ENCODE results near the gene SCN7A. TPM values are rescaled to one million over a fixed set of nuclear protein-coding genes. Genes with fewer than 3 reads are reported as not detected.

SCN7A gene
- total and polyA plus RNA-seq, 8 donors: 21.9 to 112 (median 91.0) TPM

DNA sequence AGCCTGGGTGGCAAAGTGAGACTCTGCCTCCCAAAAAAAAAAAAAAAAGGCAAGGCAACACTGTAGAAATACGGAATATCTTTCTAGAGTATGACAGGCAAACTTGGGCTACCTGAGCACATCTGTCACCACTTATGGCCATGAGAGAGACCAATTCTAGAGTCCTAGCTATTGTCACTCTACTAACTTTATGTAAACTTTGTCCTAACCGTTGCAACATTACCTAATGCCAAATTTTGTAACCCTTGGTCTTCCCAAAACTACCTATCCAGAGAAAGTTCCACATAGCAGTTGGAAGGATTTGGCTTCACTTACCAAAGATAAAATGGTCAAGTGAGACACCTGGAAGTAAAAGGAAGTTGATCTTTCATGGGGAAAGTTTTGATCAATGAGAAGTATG is 26.6 kb upstream of the SCN7A start:
- no peaks in the 10 kb centered on the region for H3K4me1 ChIP-seq
- ATAC-seq (no peak), DNase-seq (no peak)
- intact Hi-C loops (cut with DNase I): no loop called here
- no peak overlapping the region for H3K27ac ChIP-seq
- H3K9me3 ChIP-seq: no peaks in the 10 kb centered on the region
- H3K27me3 ChIP-seq: no peaks in the 10 kb centered on the region
- no peaks in the 10 kb centered on the region for H3K36me3 ChIP-seq
- TF ChIP-seq CTCF (IDR thresholded peaks at IDR 0.05): no peak
- H3K4me3 ChIP-seq: no peak overlapping the region

DNA sequence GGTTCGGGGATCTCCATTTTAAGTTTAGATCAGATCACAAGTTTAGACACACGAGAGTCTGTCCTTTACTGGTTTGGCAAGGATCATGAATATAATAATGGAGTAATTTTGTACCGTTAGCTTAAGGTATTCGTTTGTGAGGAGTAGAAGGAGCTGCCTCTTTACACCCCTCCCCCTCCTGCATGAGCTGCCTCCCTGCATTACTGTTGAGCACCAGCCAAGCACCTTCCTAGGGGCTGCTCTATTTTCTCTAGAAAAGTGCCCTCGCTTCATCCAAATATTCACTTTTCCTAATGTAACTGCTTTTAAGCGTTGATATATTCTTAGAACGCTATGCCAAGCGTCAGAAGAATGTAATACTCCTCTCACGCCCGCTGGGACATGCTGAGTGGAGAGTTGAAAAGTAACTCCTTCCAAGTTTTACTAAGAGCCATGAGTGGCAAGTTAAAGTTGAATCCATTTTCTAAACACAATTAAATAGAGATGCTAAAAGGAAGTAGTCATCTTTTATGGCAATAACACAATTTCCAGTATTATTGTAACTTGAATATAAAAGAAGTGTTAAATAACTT is 25.4 kb upstream of the SCN7A start:
- ATAC-seq (peak; percentile 63), DNase-seq (no peak)
- intact Hi-C loops (cut with DNase I): no loop called here
- Histone ChIP-seq H3K36me3 (no peaks in the 10 kb centered on the region), H3K9me3 (no peaks in the 10 kb centered on the region), H3K4me1 (no peaks in the 10 kb centered on the region), H3K27ac (no peak overlapping the region), H3K27me3 (no peaks in the 10 kb centered on the region), H3K4me3 (no peak overlapping the region)
- TF ChIP-seq CTCF (IDR thresholded peaks at IDR 0.05): no peak

DNA sequence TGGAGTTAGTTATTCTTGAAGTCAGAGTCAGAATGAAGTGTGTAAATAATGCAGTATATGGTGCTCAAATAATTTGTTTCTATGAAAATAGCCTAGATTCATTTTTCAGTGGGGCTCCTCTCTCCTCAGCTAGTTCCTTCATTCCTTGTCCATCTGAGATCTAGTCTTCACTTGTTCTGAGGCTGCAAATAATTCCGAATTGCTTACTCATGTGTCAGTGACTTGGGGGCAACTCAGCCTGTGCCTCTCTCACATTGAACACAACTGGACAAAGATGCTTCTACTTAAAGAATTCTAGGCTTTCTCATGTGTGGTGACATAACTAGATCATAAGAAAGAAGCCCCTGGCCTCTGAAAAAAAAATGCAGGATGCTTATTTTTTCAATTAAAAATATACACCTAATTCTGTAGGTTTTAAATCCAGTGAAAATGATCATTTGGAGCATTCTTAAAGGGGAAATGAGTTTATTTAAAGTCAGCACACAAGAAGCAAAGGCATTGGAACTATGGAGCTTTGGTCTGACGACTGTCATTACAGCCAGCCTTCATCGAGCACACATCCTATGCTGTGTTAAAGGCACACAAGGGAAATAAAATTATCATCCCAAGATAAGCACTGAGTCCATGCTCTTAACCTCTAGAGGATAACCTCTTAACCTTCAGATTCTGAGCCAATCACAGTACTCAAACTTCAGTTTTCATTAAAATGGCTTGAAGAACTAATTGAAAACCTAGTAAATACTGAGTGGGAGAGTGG is 24.8 kb upstream of the SCN7A start:
- Histone ChIP-seq H3K4me3 (no peak overlapping the region), H3K27ac (no peak overlapping the region), H3K27me3 (no peaks in the 10 kb centered on the region), H3K4me1 (no peaks in the 10 kb centered on the region), H3K9me3 (no peaks in the 10 kb centered on the region), H3K36me3 (no peaks in the 10 kb centered on the region)
- TF ChIP-seq CTCF (IDR thresholded peaks at IDR 0.05): no peak
- DNase-seq: no peak
- no peak for ATAC-seq
- intact Hi-C loops (cut with DNase I): no loop called here

DNA sequence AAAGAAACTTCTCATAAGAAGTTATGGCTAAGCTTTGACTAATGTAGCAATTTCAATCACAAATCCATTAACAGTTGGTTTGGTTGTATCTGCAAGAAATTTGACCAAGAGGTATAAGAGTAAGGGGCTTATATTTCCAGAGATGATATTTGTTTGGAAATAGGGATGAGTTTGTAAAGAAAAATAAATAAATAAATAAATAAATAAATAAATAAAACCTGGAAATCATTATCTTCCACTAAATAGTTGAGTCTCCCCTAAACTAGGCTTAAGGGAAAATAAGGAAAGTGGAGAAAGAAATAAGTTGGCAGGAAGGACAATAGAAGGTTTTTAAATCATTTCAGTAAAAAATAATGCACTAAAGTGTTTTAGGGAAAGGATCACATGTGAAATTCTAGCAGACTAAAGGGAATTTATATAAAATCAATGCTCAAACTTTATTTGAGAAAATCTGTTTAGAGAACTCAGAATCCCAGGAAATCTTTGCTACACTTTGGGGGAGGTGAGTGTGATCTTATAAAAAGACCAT is 23.5 kb upstream of the SCN7A start:
- intact Hi-C loops (cut with DNase I): no loop called here
- TF ChIP-seq CTCF (IDR thresholded peaks at IDR 0.05): no peak

DNA sequence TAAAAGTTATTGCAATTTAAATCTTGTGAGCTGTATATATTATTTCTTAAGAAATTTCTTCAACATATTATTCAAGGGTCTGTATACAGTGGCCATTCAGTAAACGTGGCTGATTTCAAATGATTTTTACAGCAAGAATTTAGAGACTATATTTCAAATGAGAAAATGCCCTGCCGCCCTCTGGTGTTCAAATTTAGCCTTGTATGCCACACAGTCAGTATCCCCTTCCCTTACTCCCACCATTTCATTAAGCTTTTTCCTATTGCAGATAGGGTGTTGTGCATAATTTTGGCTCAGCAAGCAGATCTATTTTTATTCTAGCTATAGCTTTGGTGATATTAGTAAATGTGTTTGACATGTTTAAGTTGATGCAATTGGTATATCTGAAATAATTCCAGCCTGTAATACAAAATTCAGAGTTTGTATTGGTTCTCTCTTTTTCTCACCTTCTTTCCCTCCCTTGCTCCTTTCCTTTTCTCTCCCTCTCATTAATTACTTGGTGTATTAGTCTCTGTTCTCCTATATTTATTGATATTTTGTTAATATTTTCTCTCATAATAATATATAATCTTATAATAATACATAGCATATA is 22.8 kb upstream of the SCN7A start:
- Histone ChIP-seq H3K27ac (no peak overlapping the region), H3K4me1 (no peaks in the 10 kb centered on the region), H3K9me3 (no peaks in the 10 kb centered on the region), H3K36me3 (no peaks in the 10 kb centered on the region), H3K27me3 (no peaks in the 10 kb centered on the region), H3K4me3 (no peak overlapping the region)
- peak; percentile 42 to 52 for TF ChIP-seq CTCF (IDR thresholded peaks at IDR 0.05)
- intact Hi-C loops (cut with DNase I): no loop called here
- peak in 1 of 4 donors; percentile 57 for DNase-seq
- peak; percentile 49 for ATAC-seq

More for the DNA sequence above, 23.5 kb upstream of the SCN7A start:
- no peak overlapping the region for H3K27ac ChIP-seq
- DNase-seq (no peak), ATAC-seq (no peak)
- no peaks in the 10 kb centered on the region for H3K9me3 ChIP-seq
- H3K4me3 ChIP-seq: no peak overlapping the region
- no peaks in the 10 kb centered on the region for H3K4me1 ChIP-seq
- H3K36me3 ChIP-seq: no peaks in the 10 kb centered on the region
- H3K27me3 ChIP-seq: no peaks in the 10 kb centered on the region
